ENCODE data around the gene WSB1. TPM values are rescaled to one million over a fixed set of nuclear protein-coding genes. Genes with fewer than 3 reads are reported as not detected.

The WSB1 gene
- total RNA-seq, 4 donors from 2014 or later, result 89.2 to 218 (median 168) TPM

DNA sequence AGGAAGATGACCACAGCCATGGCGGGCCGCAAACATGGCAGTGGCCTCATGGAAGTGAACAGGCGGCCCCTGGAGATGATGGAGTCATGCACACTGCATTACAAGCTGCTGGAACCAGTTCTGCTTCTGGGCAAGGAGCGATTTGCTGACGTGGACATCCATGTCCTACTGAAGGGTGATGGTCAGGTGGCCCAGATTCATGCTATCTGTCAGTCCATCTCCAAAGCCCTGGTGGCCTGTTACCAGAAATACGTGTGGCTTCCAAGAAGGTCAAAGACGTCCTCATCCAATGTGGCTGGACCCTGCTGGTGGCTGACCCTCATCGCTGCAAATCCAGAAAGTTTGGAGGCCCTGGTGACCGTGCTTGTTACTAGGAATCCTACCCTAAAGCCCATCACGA, 13.4 kb upstream of the WSB1 start:
- TF ChIP-seq, protein P1, sequence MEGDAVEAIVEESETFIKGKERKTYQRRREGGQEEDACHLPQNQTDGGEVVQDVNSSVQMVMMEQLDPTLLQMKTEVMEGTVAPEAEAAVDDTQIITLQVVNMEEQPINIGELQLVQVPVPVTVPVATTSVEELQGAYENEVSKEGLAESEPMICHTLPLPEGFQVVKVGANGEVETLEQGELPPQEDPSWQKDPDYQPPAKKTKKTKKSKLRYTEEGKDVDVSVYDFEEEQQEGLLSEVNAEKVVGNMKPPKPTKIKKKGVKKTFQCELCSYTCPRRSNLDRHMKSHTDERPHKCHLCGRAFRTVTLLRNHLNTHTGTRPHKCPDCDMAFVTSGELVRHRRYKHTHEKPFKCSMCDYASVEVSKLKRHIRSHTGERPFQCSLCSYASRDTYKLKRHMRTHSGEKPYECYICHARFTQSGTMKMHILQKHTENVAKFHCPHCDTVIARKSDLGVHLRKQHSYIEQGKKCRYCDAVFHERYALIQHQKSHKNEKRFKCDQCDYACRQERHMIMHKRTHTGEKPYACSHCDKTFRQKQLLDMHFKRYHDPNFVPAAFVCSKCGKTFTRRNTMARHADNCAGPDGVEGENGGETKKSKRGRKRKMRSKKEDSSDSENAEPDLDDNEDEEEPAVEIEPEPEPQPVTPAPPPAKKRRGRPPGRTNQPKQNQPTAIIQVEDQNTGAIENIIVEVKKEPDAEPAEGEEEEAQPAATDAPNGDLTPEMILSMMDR (IDR thresholded peaks at IDR 0.05), result no peak
- no peak for TF ChIP-seq POLR2A (IDR thresholded peaks at IDR 0.05)
- no peaks in the 10 kb centered on the region for H3K27me3 ChIP-seq
- no peak overlapping the region for H3K4me3 ChIP-seq (replicated peaks in 1 of 3)
- H3K9me3 ChIP-seq, result no peaks in the 10 kb centered on the region
- intact Hi-C loops (cut with DNase I), result no loop called here
- no peak for DNase-seq
- no peak overlapping the region for H3K27ac ChIP-seq
- H3K4me1 ChIP-seq, result peaks cover 6 to 18% of the 10 kb centered on the region in 2 donors
- H3K36me3 ChIP-seq, result no peaks in the 10 kb centered on the region
- WGBS, 2 donors, result 94 to 96% methylated on average over 10 of the region's 10 CpGs

GRCh38 chr17:27281438-27281837, 12.5 kb upstream of the WSB1 start:
- Histone ChIP-seq H3K4me3 (replicated peaks in 1 of 3) (no peak overlapping the region), H3K4me1 (peaks cover 6 to 22% of the 10 kb centered on the region in 2 donors), H3K36me3 (no peaks in the 10 kb centered on the region), H3K27ac (no peak overlapping the region), H3K9me3 (no peaks in the 10 kb centered on the region), H3K27me3 (no peaks in the 10 kb centered on the region)
- intact Hi-C loops (cut with DNase I), result no loop called here
- TF ChIP-seq, protein P1 (IDR thresholded peaks at IDR 0.05), result no peak
- no peak for TF ChIP-seq POLR2A (IDR thresholded peaks at IDR 0.05)
- DNase-seq, result no peak
- 73 to 74% methylated on average over 3 of the region's 3 CpGs for WGBS, 2 donors

- Histone ChIP-seq H3K36me3 (no peaks in the 10 kb centered on the region), H3K4me3 (replicated peaks in 1 of 3) (no peak overlapping the region), H3K27ac (no peak overlapping the region), H3K27me3 (no peaks in the 10 kb centered on the region), H3K9me3 (no peaks in the 10 kb centered on the region), H3K4me1 (peaks cover 6 to 22% of the 10 kb centered on the region in 2 donors)
- no peak for DNase-seq
- intact Hi-C loops (cut with DNase I), result no loop called here
- WGBS, 2 donors, result 82 to 87% methylated on average over 1 of the region's 1 CpG
- TF ChIP-seq POLR2A (IDR thresholded peaks at IDR 0.05), result no peak
- TF ChIP-seq, protein P1 (IDR thresholded peaks at IDR 0.05), result no peak
Measured at GRCh38 chr17:27282054-27282551, 11.8 kb upstream of the WSB1 start.

DNA sequence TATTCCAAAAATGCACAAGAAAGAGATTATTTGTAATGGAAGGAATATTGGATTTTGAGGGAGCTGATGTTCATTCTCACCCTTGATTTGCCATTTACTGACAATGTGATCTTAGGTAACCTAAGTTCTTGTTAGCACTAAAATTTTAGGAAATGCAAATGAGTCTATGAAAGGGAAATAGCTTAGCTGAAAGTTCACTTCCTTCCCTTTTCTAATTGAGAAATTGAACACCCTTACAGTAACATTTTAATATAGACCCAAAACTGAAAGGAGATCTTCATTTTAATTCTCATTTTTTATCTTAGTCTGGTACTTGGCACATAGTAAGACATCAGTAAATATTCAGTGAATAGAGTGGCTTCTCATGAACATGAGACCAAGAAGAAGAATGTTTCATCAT, 10.9 kb upstream of the WSB1 start:
- TF ChIP-seq, protein P1 (IDR thresholded peaks at IDR 0.05), result no peak
- no peak for TF ChIP-seq POLR2A (IDR thresholded peaks at IDR 0.05)
- DNase-seq, result no peak

GRCh38 chr17:27283751-27284150, 10.2 kb upstream of the WSB1 start:
- no peak for DNase-seq
- Histone ChIP-seq H3K4me3 (replicated peaks in 1 of 3) (no peak overlapping the region), H3K9me3 (no peaks in the 10 kb centered on the region), H3K36me3 (no peaks in the 10 kb centered on the region), H3K4me1 (peaks cover 6 to 22% of the 10 kb centered on the region in 2 donors), H3K27me3 (no peaks in the 10 kb centered on the region), H3K27ac (no peak overlapping the region)
- no peak for TF ChIP-seq POLR2A (IDR thresholded peaks at IDR 0.05)
- TF ChIP-seq, protein P1 (IDR thresholded peaks at IDR 0.05), result no peak
- intact Hi-C loops (cut with DNase I), result no loop called here

More for the DNA sequence above, 10.9 kb upstream of the WSB1 start:
- peaks cover 6 to 22% of the 10 kb centered on the region in 2 donors for H3K4me1 ChIP-seq
- no peaks in the 10 kb centered on the region for H3K36me3 ChIP-seq
- no peak overlapping the region for H3K27ac ChIP-seq
- no peaks in the 10 kb centered on the region for H3K9me3 ChIP-seq
- H3K27me3 ChIP-seq, result no peaks in the 10 kb centered on the region
- intact Hi-C loops (cut with DNase I), result no loop called here
- no peak overlapping the region for H3K4me3 ChIP-seq (replicated peaks in 1 of 3)
